GM19452 (cell line): Measurements from ENCODE around the gene TOR1AIP1.

Source experiments
- ATAC-seq: cut with Tn5 transposase; IDR thresholded peaks from one replicate; pipeline ENCODE4 v1.9.1; 2021; ENCODE audit not compliant: unreplicated experiment

The TOR1AIP1 gene

DNA sequence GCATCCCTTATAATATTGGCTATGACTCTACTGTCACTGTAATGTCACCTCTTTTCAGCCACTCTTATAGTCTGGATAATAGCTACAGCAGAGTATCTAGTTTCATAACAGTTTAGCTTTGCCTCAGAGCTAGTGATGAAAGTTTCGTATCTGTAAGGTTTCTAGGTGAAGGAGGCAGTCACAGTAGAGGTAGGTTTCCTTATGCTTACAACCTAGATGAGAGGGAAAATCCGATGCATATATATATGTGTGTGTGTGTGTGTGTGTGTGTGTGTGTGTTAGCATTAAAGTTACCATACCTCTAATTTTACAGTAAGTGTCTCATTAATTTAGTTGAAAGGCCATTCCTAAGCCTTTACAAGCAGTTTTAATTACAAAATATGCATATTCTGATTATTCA, 2.3 kb upstream of the TOR1AIP1 start:
- ATAC-seq: no peak

- ATAC-seq: no peak
These were observed 338 bp upstream of the TOR1AIP1 start for GRCh38 chr1:179881642-179882252.

GRCh38 chr1:179883040-179883744, 1.1 kb downstream of the TOR1AIP1 start:
- ATAC-seq: peak; percentile 4

- ATAC-seq: no peak
These were observed 1.7 kb downstream of the TOR1AIP1 start for GRCh38 chr1:179883745-179884138.

DNA sequence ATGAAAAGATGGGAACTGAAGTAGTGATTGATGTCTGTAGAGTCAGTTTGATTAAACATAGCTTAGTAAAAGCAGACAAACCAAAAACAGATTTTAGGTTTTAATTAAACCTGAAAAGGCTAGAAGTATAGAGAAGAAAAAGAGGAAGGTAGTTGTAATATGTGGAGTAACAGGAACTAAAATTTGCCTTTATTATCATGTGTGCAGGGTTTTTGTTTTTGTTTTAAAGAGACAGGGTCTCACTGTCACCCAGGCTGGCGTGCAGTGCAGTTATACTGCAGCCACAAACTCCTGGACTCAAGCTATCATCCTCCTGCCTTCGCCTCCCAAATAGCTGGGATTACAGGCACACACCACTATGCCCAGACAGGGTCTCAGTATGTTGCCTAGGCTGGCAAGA, 6.0 kb downstream of the TOR1AIP1 start:
- no peak for ATAC-seq

DNA sequence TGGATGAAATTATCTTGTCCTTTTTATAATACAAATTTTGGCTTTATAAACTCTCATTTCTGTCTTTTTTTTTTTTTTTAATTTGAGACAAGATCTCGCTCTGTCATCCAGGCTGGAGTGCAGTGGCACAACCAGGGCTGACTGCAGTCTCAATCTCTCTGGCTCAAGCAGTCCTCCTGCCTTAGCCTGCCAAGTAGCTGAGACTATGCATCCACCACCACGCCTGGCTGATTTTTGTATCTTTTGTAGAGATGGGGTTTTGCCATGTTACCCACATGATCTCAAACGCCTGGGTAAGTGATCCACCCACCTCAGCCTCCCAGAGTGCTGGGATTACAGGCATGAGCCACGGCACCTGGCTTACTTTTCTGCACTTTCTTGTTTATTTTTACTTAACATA, 7.5 kb downstream of the TOR1AIP1 start:
- ATAC-seq: no peak

DNA sequence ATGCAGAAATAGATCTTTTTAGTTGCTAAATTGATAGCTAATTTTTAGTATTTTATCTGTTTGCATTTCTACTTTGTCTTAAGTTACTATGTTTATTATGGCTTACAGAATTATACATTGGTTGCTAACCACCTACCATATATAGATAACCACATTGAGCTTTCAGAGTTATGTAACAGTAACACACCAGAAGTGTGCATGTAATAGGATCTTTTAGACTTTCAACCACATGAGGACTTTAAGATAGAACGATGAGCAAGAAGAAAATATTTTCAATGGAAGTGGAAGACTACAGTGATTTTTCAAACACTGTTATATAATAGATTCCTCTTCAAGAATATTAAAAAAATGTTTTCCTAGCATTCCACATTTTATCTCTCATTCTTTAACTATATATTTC, 28.8 kb downstream of the TOR1AIP1 start:
- no peak for ATAC-seq

DNA sequence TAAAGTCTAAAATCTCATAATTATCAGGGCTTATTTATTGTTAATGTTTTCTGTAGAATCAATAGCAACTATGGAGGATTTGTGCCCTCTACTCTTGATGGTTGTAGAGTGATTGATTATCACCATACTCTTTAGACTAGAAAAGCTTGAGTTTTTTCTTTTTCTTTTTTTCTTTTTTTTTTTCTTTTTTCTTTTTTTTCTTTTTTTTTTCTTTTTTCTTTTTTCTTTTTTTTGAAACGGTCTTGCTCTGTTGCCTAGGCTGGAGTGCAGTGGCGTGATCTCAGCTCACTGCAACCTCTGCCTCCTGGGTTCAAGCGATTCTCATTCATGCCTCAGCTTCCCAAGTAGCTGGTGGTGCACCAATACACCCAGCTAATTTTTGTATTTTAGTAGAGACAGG, 29.7 kb downstream of the TOR1AIP1 start:
- no peak for ATAC-seq

DNA sequence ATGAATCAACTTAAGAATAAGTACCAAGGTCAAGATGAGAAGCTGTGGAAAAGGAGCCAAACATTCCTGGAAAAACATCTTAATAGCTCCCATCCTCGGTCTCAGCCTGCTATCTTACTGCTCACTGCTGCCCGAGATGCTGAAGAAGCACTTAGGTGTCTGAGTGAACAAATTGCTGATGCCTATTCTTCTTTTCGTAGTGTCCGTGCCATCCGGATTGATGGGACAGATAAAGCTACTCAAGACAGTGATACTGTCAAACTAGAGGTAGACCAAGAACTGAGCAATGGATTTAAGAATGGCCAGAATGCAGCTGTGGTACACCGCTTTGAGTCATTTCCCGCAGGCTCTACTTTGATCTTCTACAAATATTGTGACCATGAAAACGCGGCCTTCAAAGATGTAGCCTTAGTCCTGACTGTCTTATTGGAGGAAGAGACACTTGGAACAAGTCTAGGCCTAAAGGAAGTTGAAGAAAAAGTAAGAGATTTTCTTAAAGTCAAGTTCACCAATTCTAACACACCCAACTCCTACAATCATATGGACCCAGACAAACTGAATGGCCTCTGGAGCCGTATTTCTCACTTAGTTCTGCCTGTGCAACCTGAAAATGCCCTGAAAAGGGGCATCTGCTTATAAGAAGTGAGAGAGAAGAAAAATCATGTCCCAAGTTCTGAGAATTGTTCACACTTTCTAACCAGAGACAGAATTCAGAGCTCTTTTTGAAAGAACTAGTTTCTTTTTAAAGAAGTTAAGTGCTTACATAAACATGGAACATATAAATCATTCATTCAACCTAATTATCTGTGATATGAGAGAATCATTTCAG, 35.7 kb downstream of the TOR1AIP1 start:
- no peak for ATAC-seq

- no peak for ATAC-seq
These were observed 39.4 kb downstream of the TOR1AIP1 start for GRCh38 chr1:179921472-179921871.

GRCh38 chr1:179921981-179922872, 40.1 kb downstream of the TOR1AIP1 start:
- no peak for ATAC-seq

- no peak for ATAC-seq
These were observed 40.9 kb downstream of the TOR1AIP1 start for GRCh38 chr1:179923029-179923428.

GRCh38 chr1:179924268-179924667, 42.2 kb downstream of the TOR1AIP1 start:
- no peak for ATAC-seq

DNA sequence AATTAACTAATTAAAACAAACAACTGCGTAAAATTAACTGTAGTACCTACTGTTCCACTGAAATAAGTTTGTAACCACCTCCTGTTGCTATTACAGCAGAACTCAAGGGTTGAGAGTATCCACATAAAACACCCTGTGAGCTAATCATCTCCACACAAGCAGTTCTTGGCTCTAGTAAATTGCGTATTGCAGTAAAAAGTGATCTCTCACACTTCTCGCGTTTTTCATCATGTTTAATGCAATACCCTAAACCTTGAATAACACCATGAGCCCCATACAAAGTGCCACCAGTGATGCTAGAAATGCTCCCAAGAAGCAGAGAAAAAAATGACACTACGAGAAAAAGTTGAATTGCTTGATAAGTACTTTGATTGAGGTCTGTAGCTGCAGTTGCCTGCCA, 43.2 kb downstream of the TOR1AIP1 start:
- ATAC-seq: no peak

GRCh38 chr1:179925922-179926849, 44.1 kb downstream of the TOR1AIP1 start:
- ATAC-seq: no peak

DNA sequence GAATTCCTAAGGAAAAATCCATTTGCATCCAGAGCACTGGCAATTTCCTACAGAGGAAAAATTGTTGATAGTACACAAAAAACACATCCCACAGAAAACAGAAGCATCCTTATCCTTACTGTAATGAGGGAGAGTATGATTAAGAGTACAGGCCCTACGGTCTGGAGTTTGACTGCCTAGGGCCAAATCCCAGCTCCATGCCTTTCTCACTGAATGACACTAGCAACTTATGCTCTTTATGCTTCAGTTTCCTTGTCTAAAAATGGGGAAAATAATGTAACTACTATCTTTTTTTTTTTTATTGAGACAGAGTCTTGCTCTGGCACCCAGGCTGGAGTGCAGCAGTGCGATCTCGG, 44.7 kb downstream of the TOR1AIP1 start:
- ATAC-seq: no peak

DNA sequence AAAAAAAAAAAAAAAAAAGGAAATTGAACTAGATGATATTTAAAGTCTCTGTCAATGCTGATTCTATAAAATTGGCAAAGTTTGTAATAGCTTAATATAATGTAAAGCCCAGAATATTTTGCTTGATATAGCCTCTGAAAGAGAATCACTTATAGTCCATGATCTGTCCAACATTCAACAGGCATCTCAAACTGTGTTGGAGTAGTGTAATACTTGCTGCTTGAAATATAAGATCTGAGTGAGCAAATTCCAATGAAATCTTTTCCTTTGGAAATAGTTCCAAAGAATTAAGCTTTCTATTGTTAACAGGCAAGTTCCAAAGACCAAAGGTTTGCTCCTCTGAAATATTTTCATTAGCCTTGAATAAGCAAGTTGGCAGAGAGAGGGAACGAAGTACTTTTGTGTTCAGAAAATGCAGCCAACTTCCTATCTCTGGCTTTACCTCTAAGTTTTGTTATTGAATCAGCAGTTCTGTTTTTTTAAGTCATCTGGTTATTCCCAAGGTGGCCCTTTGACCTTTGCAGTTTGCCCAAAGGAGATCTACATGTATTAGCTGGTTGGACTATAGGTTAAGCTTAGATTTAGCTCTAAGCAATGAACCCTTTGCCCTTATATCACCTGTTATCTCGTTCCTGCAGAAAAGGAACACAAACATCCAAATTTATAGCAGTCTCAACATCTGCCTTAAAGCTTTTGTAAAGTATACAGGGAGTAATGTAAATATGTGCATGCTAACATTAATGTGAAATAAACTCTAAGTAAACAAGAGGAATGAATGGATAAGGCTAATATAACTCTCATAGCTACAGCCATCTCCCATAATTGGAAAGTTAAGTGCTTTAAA, 48.1 kb downstream of the TOR1AIP1 start:
- no peak for ATAC-seq

- ATAC-seq: no peak
These were observed 48.8 kb downstream of the TOR1AIP1 start for GRCh38 chr1:179930867-179931266.

DNA sequence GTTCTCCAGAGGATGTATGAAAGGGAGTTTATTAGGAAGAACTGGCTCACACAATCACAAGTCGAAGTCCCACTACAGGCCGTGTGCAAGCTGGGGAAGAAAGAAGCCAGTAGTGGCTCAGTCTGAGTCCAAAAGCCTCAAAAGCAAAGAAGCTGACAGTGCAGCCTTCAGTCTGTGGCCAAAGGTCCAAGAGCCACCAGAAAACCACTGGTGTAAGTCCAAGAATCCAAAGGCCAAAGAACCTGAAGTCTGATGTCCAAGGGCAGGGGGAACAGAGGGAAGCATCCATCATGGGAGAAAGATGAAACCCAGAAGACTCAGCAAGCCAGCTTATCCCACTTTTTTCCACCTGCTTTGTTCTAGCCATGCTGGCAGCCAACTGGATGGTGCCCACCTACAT, 51.1 kb downstream of the TOR1AIP1 start:
- ATAC-seq: no peak
